H9 (cell line): ENCODE results near the gene S1PR2. TPM values are rescaled to one million over a fixed set of nuclear protein-coding genes. Genes with fewer than 3 reads are reported as not detected.

ENCODE experiments used
- DNase-seq: peaks from one replicate; pipeline ENCODE4 v3.0.0-alpha.2; 2017
- H2AFZ ChIP-seq: one replicate; pipeline ENCODE4 v1.6.1; 2013; ENCODE audit warnings: mild to moderate bottlenecking, low read length, control low read depth, moderate library complexity
- H2AK5ac ChIP-seq: 2 replicates; pipeline ENCODE4 v1.6.1; 2013; ENCODE audit warnings: low read length, control low read depth, mixed read lengths; ENCODE audit not compliant: insufficient read length
- H2BK120ac ChIP-seq: one replicate; pipeline ENCODE4 v1.6.1; 2013; ENCODE audit warnings: low read depth, mild to moderate bottlenecking, low read length, control low read depth, inconsistent platforms; ENCODE audit not compliant: poor library complexity, severe bottlenecking
- H2BK12ac ChIP-seq: 2 replicates; pipeline ENCODE4 v1.6.1; 2013; ENCODE audit warnings: low read length, control low read depth, mixed read lengths, low read depth; ENCODE audit not compliant: insufficient read length
- H2BK15ac ChIP-seq: 2 replicates; pipeline ENCODE4 v1.6.1; 2013; ENCODE audit warnings: low read depth, low read length, control low read depth
- H2BK20ac ChIP-seq: one replicate; pipeline ENCODE4 v1.6.1; 2013; ENCODE audit warnings: low read depth, mild to moderate bottlenecking, low read length, control low read depth, inconsistent platforms; ENCODE audit not compliant: poor library complexity, severe bottlenecking
- H2BK5ac ChIP-seq: 2 replicates; pipeline ENCODE4 v1.6.1; 2013; ENCODE audit warnings: low read length, control low read depth, mixed read lengths; ENCODE audit not compliant: insufficient read length
- H3K14ac ChIP-seq: 2 replicates; pipeline ENCODE4 v1.6.1; 2013; ENCODE audit warnings: low read length, control low read depth; ENCODE audit not compliant: insufficient read depth
- H3K18ac ChIP-seq: 2 replicates; pipeline ENCODE4 v1.6.1; 2013; ENCODE audit warnings: low read depth, mild to moderate bottlenecking, mixed read lengths, low read length, control low read depth; ENCODE audit not compliant: insufficient read length
- H3K23ac ChIP-seq: 2 replicates; pipeline ENCODE4 v1.6.1; 2013; ENCODE audit warnings: low read length, control low read depth, mixed read lengths, low read depth; ENCODE audit not compliant: insufficient read length
- H3K23me2 ChIP-seq: 2 replicates; pipeline ENCODE4 v1.6.1; 2013; ENCODE audit warnings: low read depth, mild to moderate bottlenecking, mixed read lengths, low read length, control low read depth; ENCODE audit not compliant: insufficient read length, poor library complexity, severe bottlenecking
- H3K27ac ChIP-seq: 2 replicates; pipeline ENCODE4 v1.5.1; 2013; ENCODE audit warnings: low read length, control low read depth, mixed read lengths, low read depth; ENCODE audit not compliant: insufficient read length
- H3K27me3 ChIP-seq: 2 replicates; pipeline ENCODE4 v1.6.1; 2013; ENCODE audit warnings: low read length, control low read depth, inconsistent platforms; ENCODE audit not compliant: insufficient read depth
- H3K4ac ChIP-seq: 2 replicates; pipeline ENCODE4 v1.6.1; 2013; ENCODE audit warnings: low read depth, mild to moderate bottlenecking, control low read depth, inconsistent platforms, low read length, moderate library complexity
- H3K4me1 ChIP-seq: 2 replicates; pipeline ENCODE4 v1.6.1; 2013; ENCODE audit warnings: low read length, control low read depth, inconsistent platforms; ENCODE audit not compliant: insufficient read depth
- H3K4me2 ChIP-seq: 2 replicates; pipeline ENCODE4 v1.6.1; 2013; ENCODE audit warnings: low read length, control low read depth, mixed read lengths; ENCODE audit not compliant: insufficient read length, insufficient read depth
- H3K56ac ChIP-seq: 2 replicates; pipeline ENCODE4 v1.6.1; 2013; ENCODE audit warnings: low read depth, mild to moderate bottlenecking, mixed read lengths, low read length, control low read depth; ENCODE audit not compliant: insufficient read length
- H3K79me1 ChIP-seq: 2 replicates; pipeline ENCODE4 v1.6.1; 2013; ENCODE audit warnings: low read depth, mild to moderate bottlenecking, moderate library complexity, low read length, control low read depth, inconsistent platforms; ENCODE audit not compliant: insufficient read depth, poor library complexity, severe bottlenecking
- H3K79me2 ChIP-seq: 2 replicates; pipeline ENCODE4 v1.6.1; 2013; ENCODE audit warnings: low read length, control low read depth, inconsistent platforms; ENCODE audit not compliant: insufficient read depth
- H3K9ac ChIP-seq: 2 replicates; pipeline ENCODE4 v1.6.1; 2013; ENCODE audit warnings: low read length, control low read depth, mixed read lengths; ENCODE audit not compliant: insufficient read length; ENCODE audit errors: extremely low read depth
- H3K9me3 ChIP-seq: one replicate; pipeline ENCODE4 v1.6.1; 2013; ENCODE audit warnings: low read depth, low read length, inconsistent platforms; ENCODE audit not compliant: control insufficient read depth
- H3T11ph ChIP-seq: one replicate; pipeline ENCODE4 v1.6.1; 2013; ENCODE audit warnings: mild to moderate bottlenecking, low read length, control low read depth, inconsistent platforms
- H4K20me1 ChIP-seq: one replicate; pipeline ENCODE4 v1.6.1; 2013; ENCODE audit not compliant: control insufficient read depth, insufficient read length, insufficient read depth
- H4K5ac ChIP-seq: 2 replicates; pipeline ENCODE4 v1.6.1; 2013; ENCODE audit warnings: low read depth, mild to moderate bottlenecking, mixed read lengths, low read length, control low read depth; ENCODE audit not compliant: insufficient read length
- H4K8ac ChIP-seq: replicated peaks from 2 replicates; pipeline ENCODE4 v1.6.1; 2013; ENCODE audit warnings: low read length, control low read depth, mixed read lengths, low read depth; ENCODE audit not compliant: insufficient read length
- H4K91ac ChIP-seq: 2 replicates; pipeline ENCODE4 v1.6.1; 2013; ENCODE audit warnings: low read depth, mild to moderate bottlenecking, moderate library complexity, mixed read lengths, low read length, control low read depth; ENCODE audit not compliant: insufficient read length
- H3K27ac Mint-ChIP-seq, 3 experiments: 2 replicates in 2 of 3; 3 replicates in 1 of 3; pipeline ENCODE4 v1.8.0; 2020 to 2021; ENCODE audit warnings: mixed read lengths in 3 of 3, mild to moderate bottlenecking in 1 of 3, moderate library complexity in 1 of 3
- H3K27me3 Mint-ChIP-seq: 2 replicates; pipeline ENCODE4 v1.8.0; 2021; ENCODE audit warnings: low read depth, mild to moderate bottlenecking, moderate library complexity, mixed read lengths
- H3K36me3 Mint-ChIP-seq, 3 experiments: 2 replicates in 2 of 3; 3 replicates in 1 of 3; pipeline ENCODE4 v1.8.0; 2020 to 2021; ENCODE audit warnings: low read depth in 3 of 3, mixed read lengths in 3 of 3; ENCODE audit not compliant: insufficient read depth in 1 of 3
- H3K4me1 Mint-ChIP-seq, 2 experiments: 2 replicates each; pipeline ENCODE4 v1.8.0; 2020; ENCODE audit warnings: mixed read lengths in 2 of 2
- H3K4me3 Mint-ChIP-seq, 2 experiments: 2 replicates in 1 of 2; 3 replicates in 1 of 2; pipeline ENCODE4 v1.8.0; 2020 to 2021; ENCODE audit warnings: mild to moderate bottlenecking in 2 of 2, mixed read lengths in 2 of 2, moderate library complexity in 1 of 2
- H3K9me3 Mint-ChIP-seq, 2 experiments: 2 replicates in 1 of 2; 3 replicates in 1 of 2; pipeline ENCODE4 v1.8.0; 2020; ENCODE audit warnings: mild to moderate bottlenecking in 2 of 2, mixed read lengths in 2 of 2, moderate library complexity in 1 of 2
- CTCF ChIP-seq: fragments of 200-600 bp; sonication (generic); conservative IDR thresholded peaks from 3 replicates; pipeline ENCODE4 v1.8.0; 2021; ENCODE audit warnings: antibody characterized with exemption, mild to moderate bottlenecking
- WGBS: extraction: QIAGEN DNeasy Blood & Tissue Kit; methylation state at CpG from one replicate; pipeline ENCODE4 v1.1.7; 2013; ENCODE audit warnings: missing lambda C conversion rate, low lambda C conversion rate, mixed read lengths; ENCODE audit not compliant: insufficient read length; ENCODE audit errors: extremely low coverage; 5-methylcytosine and 5-hydroxymethylcytosine counted together
- total RNA-seq: library from RNA; stranded (reverse); gene quantifications from 2 replicates; pipeline ENCODE4 v1.2.1, GENCODE V29; 2021

The S1PR2 gene
- total RNA-seq, 1 experiment from 2014 or later: 11.5 TPM

- H3K27ac ChIP-seq: no peak overlapping the region
- H3K4me1 Mint-ChIP-seq: peaks cover 8 to 16% of the 10 kb centered on the region in 2 experiments; a peak in 3 of 4 replicates
- no peak overlapping the region; the same call in 1 of the 2 replicates for H3K4ac ChIP-seq
- TF ChIP-seq CTCF: no peak
- H2BK5ac ChIP-seq: no peak overlapping the region
- H3K9ac ChIP-seq: peak overlapping the region; percentile 71
- no peak overlapping the region for H4K8ac ChIP-seq
- H2AFZ ChIP-seq: no peak overlapping the region
- no peak overlapping the region for H2BK12ac ChIP-seq
- H4K91ac ChIP-seq: peak overlapping the region; percentile 81
- no peaks in the 10 kb centered on the region; a peak in 1 of 5 replicates for H3K9me3 Mint-ChIP-seq
- no peak for DNase-seq
- H3K14ac ChIP-seq: no peak overlapping the region; the same call in 1 of the 2 replicates
- H4K5ac ChIP-seq: peak overlapping the region; percentile 91
- H3K4me2 ChIP-seq: peak overlapping the region; percentile 49
- peak overlapping the region; percentile 72 to 84 for H3K4me3 Mint-ChIP-seq
- no peak overlapping the region for H2AK5ac ChIP-seq
- H3T11ph ChIP-seq: no peak overlapping the region
- no peak overlapping the region for H2BK120ac ChIP-seq
- no peak overlapping the region for H2BK20ac ChIP-seq
- H3K79me2 ChIP-seq: no peaks in the 10 kb centered on the region
- no peak overlapping the region for H3K56ac ChIP-seq
- H3K27me3 ChIP-seq: no peaks in the 10 kb centered on the region
- WGBS: no CpG with 5 or more reads among the region's 8 CpGs
- H4K20me1 ChIP-seq: no peaks in the 10 kb centered on the region
- peak overlapping the region; percentile 76 to 91 (median 89); a peak in 6 of 7 replicates for H3K27ac Mint-ChIP-seq
- H3K23ac ChIP-seq: no peak overlapping the region
- no peaks in the 10 kb centered on the region for H3K79me1 ChIP-seq
- H3K9me3 ChIP-seq: no peaks in the 10 kb centered on the region
- peak overlapping the region; percentile 61 for H3K18ac ChIP-seq
- no peaks in the 10 kb centered on the region for H3K4me1 ChIP-seq
- H3K27me3 Mint-ChIP-seq: no peaks in the 10 kb centered on the region; the same call in none of the 2 replicates
- H3K36me3 Mint-ChIP-seq: no peaks in the 10 kb centered on the region
- peaks cover 13% of the 10 kb centered on the region for H3K23me2 ChIP-seq
- no peak overlapping the region; the same call in 1 of the 2 replicates for H2BK15ac ChIP-seq
Observed at GRCh38 chr19:10231612-10232228, 589 bp upstream of the S1PR2 start.
